PC-3 (cell line): ENCODE results near the gene CLIC4.

Experiments
- EZH2 ChIP-seq: fragments of 300-600 bp; sonication (generic); IDR thresholded peaks from one replicate; pipeline ENCODE4 v1.6.1; 2017; ENCODE audit warnings: antibody characterized with exemption, mild to moderate bottlenecking, low read length; ENCODE audit not compliant: unreplicated experiment
- EZH2phosphoT487 ChIP-seq: fragments of 300-600 bp; sonication (generic); IDR thresholded peaks from 2 replicates; pipeline ENCODE4 v1.6.1; 2018; ENCODE audit warnings: mild to moderate bottlenecking, antibody characterized with exemption, low read length, borderline replicate concordance
- TF ChIP-seq, protein P1 (sequence below): fragments of 300-600 bp; sonication (generic); conservative IDR thresholded peaks from 2 replicates; pipeline ENCODE4 v1.5.1; 2017; ENCODE audit warnings: antibody characterized with exemption, low read depth, mild to moderate bottlenecking, low read length

DNA sequence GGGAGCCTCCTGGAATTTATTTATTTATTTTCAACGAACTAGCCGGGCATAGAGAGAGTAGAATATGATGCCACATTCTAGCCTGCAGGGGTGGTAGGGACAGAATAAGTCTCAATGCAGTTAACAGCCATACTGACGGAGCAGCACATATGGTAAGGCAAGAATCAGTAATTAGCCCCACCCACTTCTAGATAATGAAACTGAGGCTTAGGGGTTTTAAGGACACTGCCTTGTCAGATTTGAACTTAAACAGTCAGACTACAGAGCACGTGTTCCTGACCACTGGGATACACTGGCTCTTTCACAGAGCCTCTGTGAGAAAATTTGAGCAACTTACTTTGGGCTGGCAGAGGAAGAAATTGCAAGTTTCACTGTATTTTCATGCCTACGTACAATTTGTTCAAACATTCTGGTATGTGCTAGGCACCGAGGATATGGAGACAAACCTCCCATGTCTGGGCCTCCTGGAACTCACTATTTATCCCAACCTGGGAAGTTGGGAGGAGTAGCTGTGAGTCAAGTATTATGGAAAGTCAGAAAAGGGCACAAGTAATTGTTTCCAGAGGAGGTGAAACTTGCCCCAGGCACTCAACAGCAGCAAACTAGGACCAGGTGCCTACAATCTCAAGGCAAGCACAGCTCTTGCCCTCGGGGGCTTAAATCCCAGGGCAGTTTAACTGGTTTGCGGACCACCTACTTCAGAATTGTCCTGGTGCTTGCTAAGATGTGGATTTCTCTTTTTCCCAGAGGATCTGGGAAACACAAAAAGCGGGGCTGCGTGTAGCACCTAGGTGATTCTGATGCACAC lies 1.6 kb upstream of the CLIC4 start:
- TF ChIP-seq, protein P1, sequence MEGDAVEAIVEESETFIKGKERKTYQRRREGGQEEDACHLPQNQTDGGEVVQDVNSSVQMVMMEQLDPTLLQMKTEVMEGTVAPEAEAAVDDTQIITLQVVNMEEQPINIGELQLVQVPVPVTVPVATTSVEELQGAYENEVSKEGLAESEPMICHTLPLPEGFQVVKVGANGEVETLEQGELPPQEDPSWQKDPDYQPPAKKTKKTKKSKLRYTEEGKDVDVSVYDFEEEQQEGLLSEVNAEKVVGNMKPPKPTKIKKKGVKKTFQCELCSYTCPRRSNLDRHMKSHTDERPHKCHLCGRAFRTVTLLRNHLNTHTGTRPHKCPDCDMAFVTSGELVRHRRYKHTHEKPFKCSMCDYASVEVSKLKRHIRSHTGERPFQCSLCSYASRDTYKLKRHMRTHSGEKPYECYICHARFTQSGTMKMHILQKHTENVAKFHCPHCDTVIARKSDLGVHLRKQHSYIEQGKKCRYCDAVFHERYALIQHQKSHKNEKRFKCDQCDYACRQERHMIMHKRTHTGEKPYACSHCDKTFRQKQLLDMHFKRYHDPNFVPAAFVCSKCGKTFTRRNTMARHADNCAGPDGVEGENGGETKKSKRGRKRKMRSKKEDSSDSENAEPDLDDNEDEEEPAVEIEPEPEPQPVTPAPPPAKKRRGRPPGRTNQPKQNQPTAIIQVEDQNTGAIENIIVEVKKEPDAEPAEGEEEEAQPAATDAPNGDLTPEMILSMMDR, result no peak
- TF ChIP-seq EZH2, result no peak
- no peak for TF ChIP-seq EZH2phosphoT487
